Inflammatory macrophage treated with lipopolysaccharide for 4 hours (primary cell): Measurements from ENCODE around the gene ZNF768.
"Not testable (repeated sequence)": the region's sequence is repeated elsewhere in the genome, so short reads cannot be mapped to it uniquely, and the experiment has no call there.

ENCODE experiments used
- DNase-seq: peaks from one replicate; pipeline ENCODE4 v3.0.0-alpha.2; 2020

Gene ZNF768

DNA sequence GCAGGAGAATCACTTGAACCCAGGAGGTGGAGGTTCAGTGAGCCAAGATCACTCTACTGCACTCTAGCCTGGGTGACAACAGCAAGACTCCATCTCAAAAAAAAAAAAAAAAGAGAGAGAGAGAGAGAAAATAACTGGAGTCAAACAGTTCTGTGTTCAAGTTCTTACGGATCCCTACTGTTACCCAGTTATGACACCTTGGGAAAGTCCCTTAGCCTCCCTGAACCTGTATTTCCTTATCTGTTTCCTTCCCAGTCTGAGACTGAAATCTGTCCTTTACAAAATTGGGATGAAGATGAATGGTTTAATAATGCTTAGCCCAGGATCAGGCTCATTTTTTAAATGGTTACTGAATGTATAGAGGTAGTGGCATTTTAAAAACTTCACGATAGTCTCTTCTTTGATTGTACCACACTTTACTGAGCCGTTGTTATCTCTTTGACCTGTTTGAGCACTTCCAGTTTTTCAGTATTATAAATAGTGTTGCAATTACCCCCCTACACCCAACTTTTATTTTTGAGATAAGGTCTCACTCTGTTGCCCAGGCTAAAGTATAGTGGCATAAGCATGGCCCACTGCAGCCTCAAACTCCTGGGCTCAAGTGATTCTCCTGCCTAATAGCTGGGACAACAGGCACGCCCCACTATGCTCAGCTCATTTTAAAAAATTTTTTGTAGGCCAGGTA lies 17.1 kb downstream of the ZNF768 start:
- DNase-seq, result no peak

DNA sequence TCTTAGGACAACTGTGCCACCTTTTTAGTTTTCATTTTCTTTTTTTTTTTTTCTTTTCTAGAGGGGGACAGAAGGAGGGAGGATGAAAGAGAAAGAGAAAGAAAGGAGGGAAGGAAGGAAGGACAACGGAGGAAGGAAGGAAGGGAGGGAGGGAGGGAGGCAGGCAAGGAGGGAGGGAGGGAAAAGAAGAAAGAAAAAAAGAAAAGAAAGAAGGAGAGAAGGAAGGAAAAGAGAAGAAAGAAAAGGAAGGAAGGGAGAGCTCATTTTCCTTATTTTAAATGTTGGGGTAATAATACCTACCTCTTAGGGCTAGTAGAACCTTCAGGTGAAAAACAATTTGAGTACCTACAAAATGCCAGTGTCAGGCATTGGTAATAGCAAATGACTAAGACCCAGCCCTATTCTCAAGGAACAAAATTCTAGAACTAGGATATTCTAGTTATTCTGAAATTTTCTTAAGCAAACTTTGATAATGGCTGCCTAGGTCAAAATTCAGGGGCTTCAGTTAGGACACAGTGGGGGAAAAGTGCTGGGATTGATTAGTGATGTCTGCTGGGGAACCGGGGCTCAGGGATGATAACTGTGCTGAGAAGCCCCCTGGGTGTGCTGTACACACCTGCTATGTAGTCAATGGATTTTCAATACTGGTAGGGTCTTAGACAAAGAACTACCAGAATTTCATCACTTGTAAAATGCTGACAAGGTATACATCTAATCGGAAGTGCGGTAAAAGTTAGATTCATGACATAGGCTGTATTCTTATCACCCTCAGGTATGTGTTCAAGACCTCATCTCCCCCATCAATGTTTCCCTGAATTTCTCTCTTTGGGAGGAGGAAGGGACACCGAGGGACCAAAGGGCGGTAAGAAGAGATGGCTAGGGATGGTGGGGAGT lies 22.7 kb downstream of the ZNF768 start:
- DNase-seq, result no peak

DNA sequence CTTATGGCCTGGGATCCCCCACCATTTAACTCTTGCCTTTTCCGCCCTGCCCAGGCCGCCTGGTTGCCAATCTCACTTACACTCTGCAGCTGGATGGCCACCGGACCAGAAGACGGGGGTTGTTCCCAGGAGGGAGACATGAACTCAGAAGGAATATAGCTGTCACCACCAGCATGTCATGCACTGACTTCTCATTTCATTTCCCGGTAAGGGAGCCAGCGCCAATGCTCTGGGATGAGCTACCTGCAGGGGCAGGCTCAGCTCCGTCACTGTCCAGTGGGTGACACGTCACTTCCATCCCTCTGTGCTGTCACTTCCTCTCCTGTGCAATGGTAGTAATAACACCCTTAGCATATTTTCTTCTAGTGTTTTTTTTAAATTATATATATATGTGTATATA lies 27.1 kb downstream of the ZNF768 start:
- no peak for DNase-seq

DNA sequence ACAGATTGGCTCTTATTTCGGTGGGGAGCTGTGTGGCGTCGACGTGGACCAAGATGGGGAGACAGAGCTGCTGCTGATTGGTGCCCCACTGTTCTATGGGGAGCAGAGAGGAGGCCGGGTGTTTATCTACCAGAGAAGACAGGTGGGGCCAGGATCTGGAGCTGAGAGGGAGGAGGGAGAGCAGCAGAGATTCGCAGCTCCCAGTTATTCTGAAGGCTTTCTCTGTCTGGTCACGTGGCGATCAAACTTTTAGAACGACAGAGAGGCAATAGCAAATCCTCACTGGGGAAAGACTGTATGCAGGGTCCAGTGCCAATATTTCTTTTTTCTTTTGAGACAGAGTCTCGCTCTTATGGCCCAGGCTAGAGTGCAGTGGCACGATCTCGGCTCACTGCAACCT lies 31.7 kb downstream of the ZNF768 start:
- no peak for DNase-seq

DNA sequence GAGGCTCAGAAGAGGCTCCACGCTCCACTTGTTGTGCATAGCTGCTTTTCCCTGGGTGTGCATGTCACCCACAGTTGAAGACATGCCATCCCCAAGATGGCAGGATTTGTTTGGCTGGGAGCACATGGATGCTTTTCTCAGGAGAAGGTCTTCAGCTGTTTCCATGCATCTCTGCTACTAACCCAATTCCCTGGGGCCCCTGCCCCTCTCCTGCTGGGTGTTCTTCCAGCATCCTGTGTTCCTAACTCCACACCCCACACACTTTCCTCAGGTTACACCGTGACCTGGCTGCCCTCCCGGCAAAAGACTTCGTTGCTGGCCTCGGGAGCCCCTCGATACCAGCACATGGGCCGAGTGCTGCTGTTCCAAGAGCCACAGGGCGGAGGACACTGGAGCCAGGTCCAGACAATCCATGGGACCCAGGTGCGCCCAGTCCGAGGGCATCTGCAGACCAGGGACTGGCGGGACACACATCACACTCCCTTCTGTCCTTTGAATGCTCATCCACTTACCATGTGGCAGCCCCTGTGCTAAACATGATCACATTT lies 32.4 kb downstream of the ZNF768 start:
- DNase-seq, result no peak

DNA sequence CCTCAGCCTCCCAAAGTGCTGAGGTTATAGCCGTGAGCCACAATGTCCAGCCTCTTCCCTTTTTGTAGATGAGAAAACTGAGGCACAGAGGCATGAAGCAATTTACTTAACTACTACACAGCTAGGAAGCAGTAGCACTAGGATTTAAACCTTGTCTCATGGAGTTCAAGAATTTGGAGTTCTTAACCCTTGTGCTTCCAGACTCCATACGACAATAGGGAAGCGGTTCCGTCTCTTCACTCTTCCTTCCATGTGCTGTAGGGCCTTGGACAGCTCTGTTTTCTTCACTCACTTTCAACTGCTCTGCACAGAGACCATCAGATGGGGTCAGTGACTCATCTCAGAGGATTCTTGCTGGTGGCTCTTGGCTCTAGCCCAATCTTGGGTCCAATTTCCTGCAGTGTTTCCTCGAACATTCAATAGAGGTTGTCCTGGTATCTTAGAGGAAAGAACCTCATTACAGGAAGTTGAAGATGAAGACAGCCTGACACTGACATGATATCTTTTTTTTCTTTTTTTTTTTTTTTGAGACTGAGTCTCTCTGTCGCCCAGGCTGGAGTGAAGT lies 34.5 kb downstream of the ZNF768 start:
- peak; percentile 20 for DNase-seq

DNA sequence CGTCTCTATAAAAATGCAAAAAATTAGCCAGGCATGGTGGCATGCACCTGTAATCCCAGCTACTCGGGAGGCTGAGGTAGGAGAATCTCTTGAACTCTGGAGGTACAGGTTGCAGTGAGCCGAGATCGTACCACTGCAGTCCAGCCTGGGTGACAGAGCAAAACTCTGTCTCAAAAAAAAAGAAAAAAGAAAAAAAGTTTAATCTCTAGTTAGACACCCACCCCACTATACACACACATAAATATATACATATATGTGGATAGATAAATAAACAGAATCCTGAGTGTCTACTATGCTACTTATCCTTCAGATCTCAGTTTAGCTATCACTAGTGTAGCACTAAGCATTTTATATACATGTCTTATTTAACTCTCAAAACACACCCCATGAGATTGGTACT lies 35.1 kb downstream of the ZNF768 start:
- DNase-seq, result no peak

DNA sequence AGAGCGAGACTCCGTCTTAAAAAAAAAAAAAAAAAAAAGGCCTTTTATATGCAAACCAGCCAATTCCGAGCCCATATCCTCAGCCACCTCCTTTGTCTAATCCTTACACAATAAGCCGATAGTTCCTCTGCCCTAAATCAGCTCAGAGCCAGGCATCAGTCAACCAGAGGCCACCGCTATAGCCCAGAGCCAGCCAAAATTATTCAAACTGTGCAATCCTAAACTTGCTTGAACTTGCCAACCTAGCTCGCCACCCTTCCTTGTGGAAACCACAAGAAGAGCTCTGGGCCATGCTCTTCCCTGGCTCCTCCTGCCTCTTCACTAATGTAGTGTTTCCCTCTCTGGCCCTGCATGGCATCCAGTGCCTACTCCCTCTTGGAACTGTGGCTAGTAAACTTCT lies 36.2 kb downstream of the ZNF768 start:
- no peak for DNase-seq

DNA sequence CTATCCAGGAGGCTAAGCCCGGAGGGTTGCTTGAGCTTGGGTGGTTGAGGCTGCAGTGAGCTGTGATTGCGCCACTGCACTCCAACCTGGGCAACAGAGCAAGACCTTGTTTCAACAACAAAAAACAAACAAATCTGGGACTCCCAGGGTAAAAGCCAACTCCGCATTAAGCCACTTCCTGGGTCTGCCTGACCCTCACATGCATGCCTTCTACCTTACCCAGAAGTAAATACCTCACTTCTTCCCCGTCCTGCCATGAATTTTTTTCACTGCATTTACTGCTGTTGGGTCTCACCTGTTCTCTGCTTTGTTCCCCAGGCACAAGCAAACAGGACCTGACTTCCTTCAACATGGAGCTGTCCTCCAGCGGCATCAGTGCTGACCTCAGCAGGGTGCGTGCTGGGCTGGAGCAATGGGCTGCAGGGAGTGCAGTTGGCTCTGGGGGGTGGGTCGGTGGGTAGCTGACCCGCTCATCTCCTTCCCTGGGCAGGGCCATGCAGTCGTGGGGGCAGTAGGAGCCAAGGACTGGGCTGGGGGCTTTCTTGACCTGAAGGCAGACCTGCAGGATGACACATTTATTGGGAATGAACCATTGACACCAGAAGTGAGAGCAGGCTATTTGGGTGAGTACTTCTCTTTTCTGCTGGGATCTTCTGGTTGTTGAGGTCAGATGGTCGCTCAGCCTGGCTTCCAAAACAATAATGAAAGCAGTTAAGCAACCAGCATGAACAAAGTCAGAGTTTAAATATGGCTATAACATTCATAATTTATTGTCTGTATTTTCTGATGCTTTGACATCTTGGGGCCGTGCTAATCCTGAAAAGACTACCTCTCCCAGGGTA lies 37.4 kb downstream of the ZNF768 start:
- DNase-seq, result peak; percentile 75

DNA sequence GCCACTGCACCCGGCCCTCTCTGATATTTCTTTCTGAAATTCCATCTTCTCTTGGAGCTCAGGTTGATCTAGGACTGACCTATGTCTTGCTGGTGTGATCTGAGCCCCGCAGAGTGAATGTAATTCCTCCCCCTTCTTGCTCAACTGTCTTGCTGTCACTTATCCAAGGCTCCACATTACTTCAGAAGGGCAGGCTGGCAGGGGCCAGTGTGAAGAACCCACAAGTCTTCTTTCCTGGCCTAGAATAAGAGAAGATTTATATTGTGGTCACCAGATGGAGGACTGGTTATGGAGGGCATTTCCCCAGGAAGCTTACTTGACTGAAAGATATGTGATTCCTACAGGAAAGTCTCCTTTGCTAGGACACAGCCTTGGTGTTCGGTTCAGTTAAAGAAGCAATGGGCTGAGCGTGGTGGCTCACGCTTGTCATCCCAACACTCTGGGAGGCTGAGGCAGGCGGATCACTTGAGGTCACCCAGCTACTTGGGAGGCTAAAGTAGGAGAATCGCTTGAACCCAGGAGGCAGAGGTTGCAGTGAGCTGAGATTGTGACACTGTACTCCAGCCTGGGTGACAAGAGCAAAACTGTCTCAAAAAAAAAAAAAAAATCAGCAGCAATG lies 40.4 kb downstream of the ZNF768 start:
- no peak for DNase-seq

DNA sequence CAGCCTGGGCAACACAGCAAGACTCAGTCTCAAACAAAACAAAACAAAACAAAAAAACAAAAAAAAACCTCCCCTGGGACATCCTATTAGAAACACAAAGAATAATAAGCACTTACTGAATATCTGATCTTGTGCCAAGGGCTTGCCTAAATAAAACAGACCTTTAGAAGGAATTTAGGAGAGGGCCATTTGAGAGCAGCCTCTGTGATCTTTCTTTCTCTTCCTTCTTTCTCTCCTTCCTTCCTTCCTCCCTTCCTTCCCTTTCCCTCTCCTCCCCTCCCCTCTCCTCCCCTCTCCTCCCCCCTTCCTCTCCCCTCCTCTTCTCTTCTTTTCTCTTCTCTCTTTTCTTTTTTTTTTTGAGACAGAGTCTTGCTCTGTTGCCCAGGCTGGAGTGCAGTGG lies 41.5 kb downstream of the ZNF768 start:
- DNase-seq, result no peak

DNA sequence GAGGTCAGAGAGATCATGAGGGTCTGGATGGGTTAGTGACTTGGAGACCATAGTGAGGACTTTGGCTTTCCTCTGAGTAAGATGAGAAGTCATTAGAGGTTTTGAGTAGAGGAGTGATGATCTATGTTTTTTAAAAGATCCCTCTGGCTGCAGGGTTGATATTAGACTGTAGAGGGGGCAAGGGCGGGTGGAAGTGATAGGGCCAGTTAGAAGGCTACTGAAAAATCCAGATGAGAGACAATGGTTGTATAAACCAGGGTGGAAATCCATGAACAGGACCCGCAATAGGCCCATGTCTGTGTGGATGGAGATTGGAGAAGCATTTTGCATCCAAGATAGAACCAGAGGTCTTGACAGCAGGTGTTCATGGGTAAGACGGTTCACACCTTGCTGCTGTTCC lies 44.0 kb downstream of the ZNF768 start:
- DNase-seq, result no peak

DNA sequence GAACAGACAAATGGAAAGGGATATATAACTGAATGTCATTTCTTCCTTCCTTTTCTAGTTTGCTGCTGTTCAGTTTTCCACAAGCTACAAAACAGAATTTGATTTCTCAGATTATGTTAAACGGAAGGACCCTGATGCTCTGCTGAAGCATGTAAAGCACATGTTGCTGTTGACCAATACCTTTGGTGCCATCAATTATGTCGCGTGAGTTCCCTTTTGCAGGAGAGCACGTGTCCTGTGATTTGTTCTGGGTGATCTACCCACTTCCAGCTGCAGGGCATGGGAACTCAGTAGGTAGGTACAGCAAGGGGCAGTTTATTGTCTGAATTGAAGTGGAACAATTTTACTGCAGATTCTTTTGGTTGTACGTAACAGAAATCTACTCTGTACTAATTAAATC lies 45.0 kb downstream of the ZNF768 start:
- peak; percentile 33 for DNase-seq

DNA sequence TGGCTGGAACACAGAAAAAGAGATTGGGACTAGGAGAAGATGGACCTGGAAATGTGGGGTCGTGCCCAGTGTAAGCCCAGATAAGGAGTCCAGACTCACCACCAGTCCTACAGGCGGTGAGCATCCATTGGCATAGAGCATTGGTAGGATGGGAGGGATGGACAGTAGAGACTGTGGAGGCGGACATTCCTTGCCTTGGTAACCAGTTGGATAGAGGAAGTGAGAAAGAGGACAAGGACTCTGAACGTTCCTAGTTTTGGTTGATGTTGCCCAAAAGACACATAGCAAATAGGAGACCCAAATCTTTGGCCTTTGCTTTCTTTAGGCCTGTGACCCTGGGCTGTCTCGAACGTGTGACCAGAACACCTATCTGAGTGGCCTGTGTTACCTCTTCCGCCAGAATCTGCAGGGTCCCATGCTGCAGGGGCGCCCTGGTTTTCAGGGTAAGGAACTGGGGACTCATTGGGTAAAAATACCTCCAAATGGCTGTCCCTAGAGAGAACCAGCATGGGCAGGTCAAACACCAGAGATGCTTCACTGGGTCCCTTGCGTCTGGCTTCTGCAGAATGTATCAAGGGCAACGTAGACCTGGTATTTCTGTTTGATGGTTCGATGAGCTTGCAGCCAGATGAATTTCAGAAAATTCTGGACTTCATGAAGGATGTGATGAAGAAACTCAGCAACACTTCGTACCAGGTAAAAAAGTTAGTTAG lies 47.4 kb downstream of the ZNF768 start:
- peak; percentile 60 for DNase-seq

DNA sequence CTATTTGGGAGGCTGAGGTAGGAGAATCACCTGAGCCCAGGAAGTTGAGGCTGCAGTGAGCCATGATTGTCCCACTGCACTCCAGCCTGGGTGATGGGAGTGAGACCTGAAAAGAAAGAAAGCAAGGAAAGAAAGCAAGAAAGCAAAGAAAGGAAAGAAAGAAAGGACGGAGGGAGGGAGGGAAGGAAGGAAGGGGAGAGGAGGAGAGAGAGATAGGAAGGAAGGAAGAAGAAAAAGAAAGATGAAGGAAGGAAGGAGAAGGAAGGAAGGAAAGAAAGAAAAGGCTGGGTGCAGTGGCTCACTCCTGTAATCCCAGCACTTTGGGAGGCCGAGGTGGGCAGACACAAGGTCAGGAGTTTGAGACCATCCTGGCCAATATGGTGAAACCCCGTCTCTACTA lies 48.6 kb downstream of the ZNF768 start:
- not testable (repeated sequence) for DNase-seq

DNA sequence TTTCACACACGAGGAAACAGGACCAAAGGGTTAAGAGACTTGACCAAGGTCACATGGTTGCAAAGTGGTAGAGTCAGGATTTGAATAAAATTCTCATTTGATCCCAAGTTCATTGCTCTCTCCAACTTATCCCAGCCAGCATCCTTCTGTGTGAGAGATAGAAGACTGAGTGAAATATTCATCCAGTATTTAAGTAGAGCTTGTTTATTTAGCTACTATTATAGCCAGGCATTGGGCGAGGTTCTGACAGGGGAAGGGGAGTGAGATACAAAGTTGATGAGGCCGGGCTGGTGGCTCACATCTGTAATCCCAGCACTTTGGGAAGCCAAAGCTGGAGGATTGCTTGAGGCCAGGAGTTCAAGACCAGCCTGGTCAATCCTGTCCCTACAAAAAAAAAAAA lies 49.4 kb downstream of the ZNF768 start:
- no peak for DNase-seq

DNA sequence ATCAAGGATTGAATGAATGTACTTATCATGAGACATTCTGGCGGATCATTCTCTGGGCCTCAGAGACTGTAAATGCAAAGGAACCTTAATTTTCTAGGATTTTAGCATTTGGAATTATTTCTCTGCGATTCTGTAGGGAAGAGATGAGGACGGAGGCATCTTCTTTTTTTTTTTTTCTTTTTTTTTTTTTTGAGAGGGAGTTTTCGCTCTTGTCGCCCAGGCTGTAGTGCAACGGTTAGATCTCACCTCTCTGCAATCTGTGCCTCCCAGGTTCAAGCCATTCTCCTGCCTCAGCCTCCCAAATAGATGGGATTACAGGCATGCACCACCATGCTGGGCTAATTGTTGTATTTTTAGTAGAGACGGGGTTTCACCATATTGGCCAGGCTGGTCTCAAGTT lies 51.7 kb downstream of the ZNF768 start:
- DNase-seq, result no peak

DNA sequence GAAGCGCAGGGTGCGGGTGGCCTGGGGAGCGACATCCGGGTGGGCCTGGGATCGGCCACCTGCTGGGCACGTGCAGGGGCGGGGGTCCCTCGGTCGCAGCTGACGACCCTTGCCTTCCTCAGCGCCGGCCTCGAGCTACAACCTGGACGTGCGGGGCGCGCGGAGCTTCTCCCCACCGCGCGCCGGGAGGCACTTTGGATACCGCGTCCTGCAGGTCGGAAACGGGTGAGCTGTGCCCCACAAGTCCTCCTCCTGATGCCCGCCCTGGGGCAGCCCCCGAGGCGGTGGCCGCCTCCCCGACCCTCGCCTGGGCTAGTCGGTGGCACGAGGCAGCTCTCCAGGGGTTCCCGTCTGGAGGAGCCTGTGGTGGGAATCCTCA lies 52.3 kb downstream of the ZNF768 start:
- DNase-seq, result no peak
